ENCODE results near the gene LENEP.
"Not testable (repeated sequence)": the region's sequence is repeated elsewhere in the genome, so short reads cannot be mapped to it uniquely, and the experiment has no call there.

LENEP gene

GRCh38 chr1:154975409-154976059 lies 17.9 kb upstream of the LENEP start:
- DNase-seq (ENCODE audit: low read depth): peak; percentile 41

- not testable (repeated sequence) for DNase-seq (ENCODE audit: low read depth)
Observed at GRCh38 chr1:154977762-154978161, 15.6 kb upstream of the LENEP start.

- DNase-seq (ENCODE audit: low read depth): no peak
Observed at GRCh38 chr1:154978360-154978759, 15.0 kb upstream of the LENEP start.

- no peak for DNase-seq (ENCODE audit: low read depth)
Observed at GRCh38 chr1:154982341-154982740, 11.0 kb upstream of the LENEP start.

GRCh38 chr1:154982897-154983648 lies 10.3 kb upstream of the LENEP start, which contains the start of gene FLAD1:
FLAD1 (plus strand) TSS chr1:154983344; CDS start chr1:154983695, 351 bp downstream.
- peak; percentile 96 for DNase-seq (ENCODE audit: low read depth)

- DNase-seq (ENCODE audit: low read depth): no peak
Observed at GRCh38 chr1:154983776-154984466, 9.5 kb upstream of the LENEP start.

- not testable (repeated sequence) for DNase-seq (ENCODE audit: low read depth)
Observed at GRCh38 chr1:154986736-154987135, 6.7 kb upstream of the LENEP start.

GRCh38 chr1:154987326-154987725 lies 6.1 kb upstream of the LENEP start:
- no peak for DNase-seq (ENCODE audit: low read depth)

- DNase-seq (ENCODE audit: low read depth): no peak
Observed at GRCh38 chr1:154988058-154988954, 5.1 kb upstream of the LENEP start.

GRCh38 chr1:154989195-154989860 lies 4.1 kb upstream of the LENEP start:
- no peak for DNase-seq (ENCODE audit: low read depth)

- no peak for DNase-seq (ENCODE audit: low read depth)
Observed at GRCh38 chr1:154990276-154990675, 3.1 kb upstream of the LENEP start.

GRCh38 chr1:154992721-154993571 lies 440 bp upstream of the LENEP start:
- DNase-seq (ENCODE audit: low read depth): no peak

GRCh38 chr1:154994269-154994587 lies 842 bp downstream of the LENEP start:
- DNase-seq (ENCODE audit: low read depth): no peak

GRCh38 chr1:154994591-154994990 lies 1.2 kb downstream of the LENEP start:
- DNase-seq (ENCODE audit: low read depth): no peak

- not testable (repeated sequence) for DNase-seq (ENCODE audit: low read depth)
Observed at GRCh38 chr1:154995301-154995983, 2.1 kb downstream of the LENEP start.

- no peak for DNase-seq (ENCODE audit: low read depth)
Observed at GRCh38 chr1:154996966-154997701, 3.7 kb downstream of the LENEP start.

- no peak for DNase-seq (ENCODE audit: low read depth)
Observed at GRCh38 chr1:154998201-154998780, 4.9 kb downstream of the LENEP start.

- peak; percentile 55 for DNase-seq (ENCODE audit: low read depth)
Observed at GRCh38 chr1:154998818-154999570, 5.6 kb downstream of the LENEP start.
